Measurements from ENCODE around the gene RCE1. TPM values are rescaled to one million over a fixed set of nuclear protein-coding genes. Genes with fewer than 3 reads are reported as not detected.

RCE1 gene
- total RNA-seq, 1 donor from 2014 or later: 18.8 TPM

DNA sequence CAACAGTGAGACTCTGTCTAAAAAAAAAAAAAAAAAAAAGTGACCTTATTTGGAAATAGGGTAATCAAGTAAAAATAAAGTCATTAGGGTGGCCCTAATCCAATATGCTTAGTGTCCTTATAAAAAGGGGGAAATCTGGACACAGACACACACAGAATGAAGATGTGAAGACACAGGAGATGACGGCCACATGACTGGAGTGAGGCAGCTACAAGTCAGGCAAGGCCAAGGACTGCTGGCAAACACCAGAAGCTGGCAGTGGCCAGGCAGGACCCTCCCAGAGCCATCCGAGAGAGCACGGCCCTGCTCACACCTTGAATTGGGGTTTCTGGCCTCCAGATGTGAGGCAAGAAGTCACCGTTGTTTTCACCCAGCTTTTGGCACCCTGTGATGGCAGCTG, 42.2 kb downstream of the RCE1 start:
- DNase-seq (ENCODE audit: low spot score): no peak
- H3K4me1 Mint-ChIP-seq (ENCODE audit: low read depth): peaks cover 60% of the 10 kb centered on the region
- TF ChIP-seq, protein P1, sequence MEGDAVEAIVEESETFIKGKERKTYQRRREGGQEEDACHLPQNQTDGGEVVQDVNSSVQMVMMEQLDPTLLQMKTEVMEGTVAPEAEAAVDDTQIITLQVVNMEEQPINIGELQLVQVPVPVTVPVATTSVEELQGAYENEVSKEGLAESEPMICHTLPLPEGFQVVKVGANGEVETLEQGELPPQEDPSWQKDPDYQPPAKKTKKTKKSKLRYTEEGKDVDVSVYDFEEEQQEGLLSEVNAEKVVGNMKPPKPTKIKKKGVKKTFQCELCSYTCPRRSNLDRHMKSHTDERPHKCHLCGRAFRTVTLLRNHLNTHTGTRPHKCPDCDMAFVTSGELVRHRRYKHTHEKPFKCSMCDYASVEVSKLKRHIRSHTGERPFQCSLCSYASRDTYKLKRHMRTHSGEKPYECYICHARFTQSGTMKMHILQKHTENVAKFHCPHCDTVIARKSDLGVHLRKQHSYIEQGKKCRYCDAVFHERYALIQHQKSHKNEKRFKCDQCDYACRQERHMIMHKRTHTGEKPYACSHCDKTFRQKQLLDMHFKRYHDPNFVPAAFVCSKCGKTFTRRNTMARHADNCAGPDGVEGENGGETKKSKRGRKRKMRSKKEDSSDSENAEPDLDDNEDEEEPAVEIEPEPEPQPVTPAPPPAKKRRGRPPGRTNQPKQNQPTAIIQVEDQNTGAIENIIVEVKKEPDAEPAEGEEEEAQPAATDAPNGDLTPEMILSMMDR (IDR thresholded peaks at IDR 0.05): no peak
- no peaks in the 10 kb centered on the region for H3K9me3 Mint-ChIP-seq (ENCODE audit: low read depth)
- no peak overlapping the region for H3K27ac Mint-ChIP-seq (ENCODE audit: unreplicated experiment)
- H3K27me3 Mint-ChIP-seq (ENCODE audit: low read depth): no peaks in the 10 kb centered on the region
- no peaks in the 10 kb centered on the region for H3K36me3 Mint-ChIP-seq (ENCODE audit: low read depth)
- H3K4me3 Mint-ChIP-seq (ENCODE audit: unreplicated experiment): no peak overlapping the region

- TF ChIP-seq, protein P1 (IDR thresholded peaks at IDR 0.05): no peak
- peaks cover 55% of the 10 kb centered on the region for H3K4me1 Mint-ChIP-seq (ENCODE audit: low read depth)
- no peaks in the 10 kb centered on the region for H3K36me3 Mint-ChIP-seq (ENCODE audit: low read depth)
- H3K9me3 Mint-ChIP-seq (ENCODE audit: low read depth): no peaks in the 10 kb centered on the region
- DNase-seq (ENCODE audit: low spot score): no peak
- no peaks in the 10 kb centered on the region for H3K27me3 Mint-ChIP-seq (ENCODE audit: low read depth)
- peak overlapping the region; percentile 84 for H3K27ac Mint-ChIP-seq (ENCODE audit: unreplicated experiment)
- no peak overlapping the region for H3K4me3 Mint-ChIP-seq (ENCODE audit: unreplicated experiment)
These were observed 42.8 kb downstream of the RCE1 start for GRCh38 chr11:66885950-66886440.

DNA sequence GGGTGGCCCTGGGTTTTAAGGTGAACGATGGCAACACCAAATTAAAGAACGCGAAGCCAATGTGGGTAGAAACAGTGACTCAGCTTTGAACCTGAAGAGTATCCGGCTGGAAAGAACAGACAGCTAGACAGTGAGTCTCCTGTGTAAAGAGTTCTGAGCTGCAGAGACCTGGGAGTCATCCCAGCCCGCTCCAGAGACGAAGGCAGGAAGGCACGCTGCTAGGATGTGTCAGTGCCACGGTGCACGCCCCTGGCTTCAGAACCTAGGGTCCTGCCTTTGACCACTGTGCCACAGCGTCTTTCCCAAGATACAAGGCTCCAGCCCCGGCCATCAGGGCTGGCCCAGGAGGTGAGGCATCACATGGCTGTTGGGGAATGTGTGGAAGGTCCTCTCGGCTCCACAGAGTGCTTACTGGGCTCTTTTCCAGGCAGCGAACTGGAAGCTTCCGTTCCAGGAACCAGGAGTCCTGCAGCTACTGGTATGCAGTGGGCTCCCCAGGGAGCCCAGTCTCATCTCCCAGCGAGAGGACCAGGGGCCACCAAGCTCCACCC, 43.5 kb downstream of the RCE1 start:
- H3K4me3 Mint-ChIP-seq (ENCODE audit: unreplicated experiment): no peak overlapping the region
- peaks cover 1% of the 10 kb centered on the region for H3K9me3 Mint-ChIP-seq (ENCODE audit: low read depth)
- H3K27ac Mint-ChIP-seq (ENCODE audit: unreplicated experiment): peak overlapping the region; percentile 84
- H3K27me3 Mint-ChIP-seq (ENCODE audit: low read depth): no peaks in the 10 kb centered on the region
- TF ChIP-seq, protein P1 (IDR thresholded peaks at IDR 0.05): no peak
- DNase-seq (ENCODE audit: low spot score): no peak
- peaks cover under 1% of the 10 kb centered on the region for H3K36me3 Mint-ChIP-seq (ENCODE audit: low read depth)
- peaks cover 52% of the 10 kb centered on the region for H3K4me1 Mint-ChIP-seq (ENCODE audit: low read depth)

DNA sequence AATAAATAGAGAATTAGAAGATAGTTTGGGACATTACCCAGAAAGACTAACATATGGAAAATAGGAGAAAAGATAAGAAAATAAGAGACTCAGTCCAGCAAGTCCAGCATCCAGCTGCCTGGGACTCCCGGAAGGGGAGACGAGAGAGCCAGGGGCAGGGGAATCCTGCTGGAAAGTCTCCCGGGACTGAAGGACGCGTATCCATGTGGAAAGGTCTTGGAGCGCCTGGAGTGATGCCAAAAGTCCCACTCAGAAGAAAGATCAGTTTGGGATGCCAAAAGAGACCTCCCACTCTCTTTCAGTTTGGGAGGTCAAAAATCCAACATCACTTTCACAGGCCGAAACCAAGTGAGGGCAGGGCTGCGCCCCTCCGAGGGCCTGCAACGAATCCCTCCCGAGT, 44.3 kb downstream of the RCE1 start:
- Mint-ChIP-seq H3K4me3 (ENCODE audit: unreplicated experiment) (no peak overlapping the region), H3K27me3 (ENCODE audit: low read depth) (no peaks in the 10 kb centered on the region), H3K4me1 (ENCODE audit: low read depth) (peaks cover 52% of the 10 kb centered on the region), H3K27ac (ENCODE audit: unreplicated experiment) (peak overlapping the region; percentile 84), H3K9me3 (ENCODE audit: low read depth) (peaks cover 6% of the 10 kb centered on the region), H3K36me3 (ENCODE audit: low read depth) (peaks cover 3% of the 10 kb centered on the region)
- no peak for DNase-seq (ENCODE audit: low spot score)
- TF ChIP-seq, protein P1 (IDR thresholded peaks at IDR 0.05): no peak

DNA sequence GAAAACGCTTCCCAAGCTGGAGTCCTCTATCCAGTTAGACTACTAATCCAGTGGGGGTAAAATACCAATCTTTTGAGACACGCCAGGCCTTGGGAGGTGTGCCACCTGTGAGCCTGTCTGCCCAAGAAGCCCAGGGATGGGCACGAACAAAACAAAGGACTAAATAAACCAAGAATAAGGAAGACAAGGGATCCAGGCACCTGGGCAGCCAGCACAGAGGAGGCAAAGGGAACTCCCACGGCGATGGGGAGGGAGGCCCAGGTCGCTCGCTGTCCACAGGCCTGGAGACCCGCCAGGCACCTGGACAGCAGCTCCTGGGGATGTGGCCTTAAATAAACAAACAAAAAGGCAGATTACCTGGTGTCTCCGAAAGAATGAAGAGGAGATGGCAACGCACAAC, 45.0 kb downstream of the RCE1 start:
- no peak for DNase-seq (ENCODE audit: low spot score)
- TF ChIP-seq, protein P1 (IDR thresholded peaks at IDR 0.05): no peak
- peaks cover 3% of the 10 kb centered on the region for H3K36me3 Mint-ChIP-seq (ENCODE audit: low read depth)
- H3K4me1 Mint-ChIP-seq (ENCODE audit: low read depth): peaks cover 47% of the 10 kb centered on the region
- H3K9me3 Mint-ChIP-seq (ENCODE audit: low read depth): peaks cover 6% of the 10 kb centered on the region
- H3K27ac Mint-ChIP-seq (ENCODE audit: unreplicated experiment): no peak overlapping the region
- H3K27me3 Mint-ChIP-seq (ENCODE audit: low read depth): no peaks in the 10 kb centered on the region
- H3K4me3 Mint-ChIP-seq (ENCODE audit: unreplicated experiment): no peak overlapping the region

Data from chondrocyte (in vitro differentiated cells).